GM19468 (cell line): ENCODE measurements around the gene ZNF474.
"Not testable (repeated sequence)": the region's sequence is repeated elsewhere in the genome, so short reads cannot be mapped to it uniquely, and the experiment has no call there.

Source experiments
- ATAC-seq: cut with Tn5 transposase; IDR thresholded peaks from one replicate; pipeline ENCODE4 v1.9.1; 2021; ENCODE audit warnings: mild to moderate bottlenecking, moderate library complexity, moderate number of reproducible peaks; ENCODE audit not compliant: unreplicated experiment; ENCODE audit errors: extremely low read depth

ZNF474 gene

GRCh38 chr5:122129306-122129705, at the start of gene ZNF474:
Gene ZNF474 (plus strand): TSS chr5:122129546. CDS start chr5:122151991, 22,445 bp downstream.
- no peak for ATAC-seq

- no peak for ATAC-seq
Measured at GRCh38 chr5:122081541-122081940, 47.8 kb upstream of the ZNF474 start.

GRCh38 chr5:122083535-122083934, 45.8 kb upstream of the ZNF474 start:
- no peak for ATAC-seq

- ATAC-seq = no peak
Measured at GRCh38 chr5:122085041-122085440, 44.3 kb upstream of the ZNF474 start.

- ATAC-seq = no peak
Measured at GRCh38 chr5:122089096-122090013, 40.0 kb upstream of the ZNF474 start.

- ATAC-seq = no peak
Measured at GRCh38 chr5:122091936-122092600, 37.3 kb upstream of the ZNF474 start.

- no peak for ATAC-seq
Measured at GRCh38 chr5:122093415-122094180, 35.7 kb upstream of the ZNF474 start.

- not testable (repeated sequence) for ATAC-seq
Measured at GRCh38 chr5:122094251-122094650, 35.1 kb upstream of the ZNF474 start.

- ATAC-seq = no peak
Measured at GRCh38 chr5:122095158-122095557, 34.2 kb upstream of the ZNF474 start.

GRCh38 chr5:122097391-122097790, 32.0 kb upstream of the ZNF474 start:
- ATAC-seq = no peak

GRCh38 chr5:122099060-122099790, 30.1 kb upstream of the ZNF474 start:
- ATAC-seq = no peak

GRCh38 chr5:122101636-122102285, 27.6 kb upstream of the ZNF474 start:
- ATAC-seq = no peak

- no peak for ATAC-seq
Measured at GRCh38 chr5:122102825-122103224, 26.5 kb upstream of the ZNF474 start.

GRCh38 chr5:122105909-122106308, 23.4 kb upstream of the ZNF474 start:
- no peak for ATAC-seq

GRCh38 chr5:122107016-122107415, 22.3 kb upstream of the ZNF474 start:
- ATAC-seq = no peak

- no peak for ATAC-seq
Measured at GRCh38 chr5:122110987-122111386, 18.4 kb upstream of the ZNF474 start.

- ATAC-seq = no peak
Measured at GRCh38 chr5:122111460-122111859, 17.9 kb upstream of the ZNF474 start.

GRCh38 chr5:122112063-122112462, 17.3 kb upstream of the ZNF474 start:
- no peak for ATAC-seq

- ATAC-seq = no peak
Measured at GRCh38 chr5:122112733-122113558, 16.4 kb upstream of the ZNF474 start.
